Natural killer cell treated with Interleukin-12 subunit alpha and Interleukin-12 subunit beta and Interleukin-15 and Interleukin-18, amount 100 ng/mL, for 72 hours (primary cell): ENCODE data around the gene MRPL55. TPM values are rescaled to one million over a fixed set of nuclear protein-coding genes. Genes with fewer than 3 reads are reported as not detected.

Source experiments
- ATAC-seq, 2 donors: fragments of 150-1000 bp; cut with Tn5 transposase in 1 of 2; sonication (Bioruptor Pico), chemical (Tn5 transposase) in 1 of 2; 2 replicates each; pipeline ENCODE4 v1.10.0; 2021
- DNase-seq: peaks from one replicate; pipeline ENCODE4 v3.0.0; 2022; ENCODE audit warnings: low spot score
- H3K27ac Mint-ChIP-seq, 2 donors: 1 replicate in 1 of 2; 2 replicates in 1 of 2; pipeline ENCODE4 v1.8.0; 2022; ENCODE audit warnings: mixed read lengths in 2 of 2, mild to moderate bottlenecking in 1 of 2, moderate library complexity in 1 of 2
- H3K27me3 Mint-ChIP-seq, 2 donors: 1 replicate in 1 of 2; 2 replicates in 1 of 2; pipeline ENCODE4 v1.8.0; 2022; ENCODE audit warnings: mixed read lengths in 2 of 2
- H3K36me3 Mint-ChIP-seq: one replicate; pipeline ENCODE4 v1.8.0; 2022; ENCODE audit warnings: mixed read lengths
- H3K4me1 Mint-ChIP-seq, 2 donors: 1 replicate in 1 of 2; 2 replicates in 1 of 2; pipeline ENCODE4 v1.8.0; 2022; ENCODE audit warnings: low read depth in 2 of 2, mixed read lengths in 2 of 2, mild to moderate bottlenecking in 1 of 2
- H3K4me3 Mint-ChIP-seq: one replicate; pipeline ENCODE4 v1.8.0; 2022; ENCODE audit warnings: mixed read lengths
- H3K9me3 Mint-ChIP-seq: 2 replicates; pipeline ENCODE4 v1.8.0; 2022; ENCODE audit warnings: mixed read lengths
- total RNA-seq, 2 donors: library from RNA; stranded (reverse); gene quantifications; one replicate each; pipeline ENCODE4 v1.2.3, GENCODE V29; 2022

Gene MRPL55
- total RNA-seq, 2 donors from 2014 or later: 42.5 to 68.8 TPM

DNA sequence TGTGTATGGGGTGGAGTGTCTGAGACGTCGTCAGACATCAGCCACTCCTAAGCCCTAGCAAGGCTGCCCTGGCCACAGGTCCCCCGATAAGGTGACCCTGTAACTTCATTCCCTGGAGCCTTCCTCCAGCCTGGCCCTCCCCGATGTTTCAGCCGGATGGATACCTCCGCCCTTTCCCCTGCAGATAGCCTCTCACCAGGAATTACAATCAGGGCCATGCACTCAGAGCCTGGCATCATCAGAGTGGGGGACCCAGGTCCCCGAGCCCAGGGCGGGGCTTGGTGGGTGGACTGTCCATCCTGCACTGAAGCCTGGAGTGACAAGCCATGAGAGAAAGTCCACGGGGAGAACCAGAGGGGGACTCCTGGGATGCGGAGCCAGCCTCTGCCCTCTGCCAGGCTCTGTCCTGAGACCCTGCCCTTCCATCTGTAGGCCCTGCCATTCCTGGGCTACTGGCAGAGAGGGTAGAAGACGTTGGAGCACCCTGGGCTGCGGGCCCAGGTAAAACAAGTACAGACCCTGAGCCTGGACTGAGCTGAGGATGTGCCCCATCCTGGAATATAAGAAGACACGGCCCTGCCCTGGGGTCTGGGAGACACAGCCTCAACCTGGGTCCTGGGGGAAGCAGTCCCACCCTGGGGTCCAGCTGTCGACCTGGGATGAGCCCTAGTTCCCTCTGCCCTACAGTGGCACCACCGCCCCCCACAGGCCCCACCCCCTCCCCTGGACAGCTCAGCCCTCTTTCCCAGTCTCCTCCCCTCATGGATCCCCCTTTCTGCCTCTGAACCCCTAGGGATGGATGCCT lies 43.4 kb downstream of the MRPL55 start:
- Mint-ChIP-seq H3K27me3 (peaks cover 17 to 19% of the 10 kb centered on the region in 2 donors), H3K4me1 (peaks cover 5% of the 10 kb centered on the region in 2 donors), H3K36me3 (no peaks in the 10 kb centered on the region), H3K27ac (no peak overlapping the region), H3K4me3 (no peak overlapping the region), H3K9me3 (no peaks in the 10 kb centered on the region)
- DNase-seq (no peak), ATAC-seq (no peak)

DNA sequence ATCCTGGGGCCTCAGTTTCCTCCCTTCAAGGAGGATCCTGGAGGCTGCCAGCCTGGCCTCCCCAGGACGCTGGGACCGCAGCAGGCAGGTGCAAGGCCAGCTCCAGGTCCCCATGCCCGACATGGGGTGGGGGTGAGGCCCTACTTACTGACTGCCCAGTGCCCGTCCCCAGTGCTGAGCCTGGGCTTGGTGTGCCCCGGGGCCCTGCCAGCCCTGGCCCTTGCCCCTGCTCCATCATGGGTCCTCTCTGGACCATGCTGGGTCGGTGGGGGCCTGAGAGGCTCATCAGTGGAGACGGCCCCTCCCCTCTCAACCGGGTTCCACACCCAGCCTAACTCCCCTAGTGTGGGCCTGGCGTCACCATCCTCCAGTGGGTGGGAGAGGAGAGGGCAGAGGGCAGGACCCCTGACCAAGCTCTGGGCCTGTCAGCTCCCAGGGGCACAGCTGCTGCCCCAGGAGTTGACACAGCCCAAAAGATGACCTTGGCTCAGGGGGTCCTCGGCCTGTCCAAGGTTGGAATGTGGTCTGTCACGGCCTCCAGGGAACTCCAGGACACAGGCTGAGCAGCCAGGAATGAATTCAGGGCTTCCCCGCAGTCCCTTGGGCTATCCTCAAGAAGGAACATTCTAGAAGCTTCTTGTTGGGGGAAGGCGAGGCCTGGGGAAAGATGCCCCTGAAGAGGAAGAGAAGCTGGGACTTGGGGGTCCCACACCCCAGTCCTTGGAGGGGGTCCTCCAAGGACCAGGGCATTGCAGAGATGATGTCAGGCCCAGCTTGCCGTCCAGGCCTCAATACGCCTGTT lies 44.2 kb downstream of the MRPL55 start:
- DNase-seq (no peak), ATAC-seq (no peak)
- Mint-ChIP-seq H3K36me3 (no peaks in the 10 kb centered on the region), H3K9me3 (no peaks in the 10 kb centered on the region), H3K27ac (no peak overlapping the region), H3K4me1 (peaks cover 5 to 8% of the 10 kb centered on the region in 2 donors), H3K27me3 (peaks cover 17 to 19% of the 10 kb centered on the region in 2 donors), H3K4me3 (no peak overlapping the region)

DNA sequence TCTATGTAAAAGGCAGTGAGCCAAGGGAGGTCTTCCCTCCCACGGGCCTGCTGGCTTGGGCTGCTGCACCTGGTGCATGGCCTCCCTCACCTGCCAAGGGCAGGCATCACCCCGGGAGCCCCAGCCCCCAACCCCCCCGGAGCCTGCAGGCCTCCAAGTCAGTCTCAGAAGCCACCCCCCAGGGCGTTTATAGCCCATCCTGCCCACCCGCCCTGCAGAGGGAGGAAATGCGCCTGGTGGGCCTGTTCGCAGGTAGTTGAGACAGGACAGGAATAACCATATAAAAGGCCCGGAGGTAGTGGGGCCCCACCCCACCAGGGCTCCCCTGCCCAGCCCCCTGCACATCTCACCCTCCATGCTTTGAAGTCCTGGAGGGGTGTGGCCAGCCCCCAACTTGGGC lies 44.8 kb downstream of the MRPL55 start:
- no peaks in the 10 kb centered on the region for H3K36me3 Mint-ChIP-seq
- no peaks in the 10 kb centered on the region for H3K9me3 Mint-ChIP-seq
- H3K4me3 Mint-ChIP-seq: no peak overlapping the region
- ATAC-seq (no peak), DNase-seq (no peak)
- H3K27me3 Mint-ChIP-seq: peaks cover 17 to 19% of the 10 kb centered on the region in 2 donors
- peaks cover 5 to 8% of the 10 kb centered on the region in 2 donors for H3K4me1 Mint-ChIP-seq
- no peak overlapping the region for H3K27ac Mint-ChIP-seq

DNA sequence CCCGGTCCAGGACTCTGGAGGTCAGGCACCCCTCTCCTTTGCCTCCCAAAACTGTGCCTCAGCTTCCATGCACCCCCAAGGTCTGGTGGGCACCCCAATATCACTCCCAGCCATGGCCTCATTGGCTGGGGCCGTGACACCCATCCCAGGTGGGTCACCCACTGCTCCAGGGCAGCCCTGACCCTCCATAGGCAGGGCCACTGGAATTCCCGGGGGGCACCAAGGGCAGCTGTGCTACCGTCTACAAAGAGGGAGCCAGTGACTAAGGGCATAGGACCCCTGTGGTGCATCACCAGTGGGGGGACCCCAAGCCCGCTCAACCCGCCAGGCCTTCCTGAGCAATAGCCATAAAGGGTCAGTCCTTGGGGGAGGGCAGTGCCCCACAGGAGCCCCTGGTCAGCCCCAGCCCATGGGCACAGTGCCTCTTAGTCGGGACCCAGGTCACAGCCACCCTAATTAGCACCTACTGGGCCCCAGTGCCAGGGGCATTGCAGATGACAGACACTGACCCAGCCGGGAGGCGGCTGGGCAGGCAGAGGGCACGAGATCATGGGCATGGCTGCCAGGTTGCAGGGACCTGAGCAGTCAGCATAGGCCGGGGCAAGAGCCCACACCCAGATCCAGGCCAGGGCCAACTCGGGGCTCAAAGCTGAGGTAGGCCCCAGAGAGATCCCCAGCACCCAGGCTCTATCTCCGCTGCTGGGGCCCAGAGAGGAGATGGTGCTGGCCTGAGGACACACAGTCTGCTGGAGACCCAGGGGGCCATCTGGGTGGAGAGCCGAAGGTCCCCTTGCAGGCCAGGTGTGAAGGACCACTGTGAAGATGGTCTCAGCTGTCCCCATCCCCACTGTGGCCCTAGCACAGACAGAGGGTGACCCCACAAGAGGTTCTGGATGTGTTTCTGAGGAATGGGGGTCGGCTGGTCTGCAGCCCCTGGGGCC lies 45.6 kb downstream of the MRPL55 start:
- Mint-ChIP-seq H3K36me3 (no peaks in the 10 kb centered on the region), H3K9me3 (no peaks in the 10 kb centered on the region), H3K4me1 (peaks cover 5 to 8% of the 10 kb centered on the region in 2 donors), H3K27ac (no peak overlapping the region), H3K4me3 (no peak overlapping the region), H3K27me3 (peaks cover 17 to 20% of the 10 kb centered on the region in 2 donors)
- DNase-seq (no peak), ATAC-seq (no peak)

DNA sequence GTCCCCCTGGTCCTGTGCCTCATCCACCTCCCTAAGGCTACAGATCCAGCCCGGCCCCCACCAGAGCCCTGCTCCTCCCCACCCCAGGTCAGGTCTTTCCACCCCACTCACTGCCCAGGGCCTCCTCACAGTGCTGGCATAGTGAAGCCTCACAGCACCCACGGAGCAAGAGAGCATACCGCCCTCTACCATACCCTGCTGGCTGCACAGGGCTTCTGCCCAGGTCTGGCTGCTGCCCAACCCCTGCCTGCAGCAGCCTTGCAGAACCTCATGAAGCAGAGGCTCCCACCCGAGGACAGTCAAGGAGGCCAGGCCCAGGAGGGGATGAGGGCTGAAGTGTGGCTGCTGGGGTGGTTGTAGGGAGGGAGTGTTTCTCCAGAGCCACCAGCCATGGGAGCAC lies 46.3 kb downstream of the MRPL55 start:
- no peak overlapping the region for H3K27ac Mint-ChIP-seq
- peaks cover 5 to 8% of the 10 kb centered on the region in 2 donors for H3K4me1 Mint-ChIP-seq
- H3K9me3 Mint-ChIP-seq: no peaks in the 10 kb centered on the region
- peaks cover 17 to 25% of the 10 kb centered on the region in 2 donors for H3K27me3 Mint-ChIP-seq
- H3K36me3 Mint-ChIP-seq: no peaks in the 10 kb centered on the region
- no peak for ATAC-seq
- no peak for DNase-seq
- H3K4me3 Mint-ChIP-seq: no peak overlapping the region

DNA sequence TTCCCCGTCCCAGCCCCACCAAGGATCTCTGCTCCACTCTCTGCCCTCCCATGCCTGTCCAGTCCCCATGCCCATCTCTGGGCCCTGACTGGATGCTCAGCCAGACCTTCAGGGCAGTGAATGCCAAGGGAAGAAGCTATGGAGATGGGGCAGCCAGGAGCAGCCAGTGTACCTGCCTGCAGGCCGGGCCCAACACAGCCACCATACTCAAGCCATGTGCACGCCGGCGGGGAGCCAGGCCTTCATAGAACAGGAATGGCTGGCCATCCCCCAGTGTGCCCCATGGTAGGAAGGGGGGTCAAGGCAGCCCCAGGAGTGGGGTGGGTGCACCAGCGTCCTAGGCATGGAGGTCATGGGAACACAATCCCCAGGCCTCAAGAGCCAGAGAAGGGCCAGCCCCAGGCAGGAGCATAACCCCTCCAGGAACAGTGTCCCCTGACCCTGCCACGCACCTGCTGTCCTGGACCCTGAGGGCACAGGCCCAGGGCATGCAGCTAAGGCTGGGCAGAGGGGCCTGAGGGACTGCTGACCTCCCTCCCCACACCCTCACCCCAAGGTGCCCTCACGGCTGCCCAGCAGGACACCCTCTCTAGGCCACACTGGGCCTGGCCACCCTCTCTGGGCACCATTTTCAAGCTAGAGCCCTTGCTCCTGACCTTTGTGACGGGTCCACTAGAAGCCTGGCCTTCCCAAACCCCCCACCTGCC lies 46.9 kb downstream of the MRPL55 start:
- no peak for DNase-seq
- Mint-ChIP-seq H3K4me3 (no peak overlapping the region), H3K27me3 (peaks cover 21 to 24% of the 10 kb centered on the region in 2 donors), H3K4me1 (peaks cover 5 to 8% of the 10 kb centered on the region in 2 donors), H3K27ac (no peak overlapping the region), H3K36me3 (no peaks in the 10 kb centered on the region), H3K9me3 (no peaks in the 10 kb centered on the region)
- ATAC-seq: no peak

DNA sequence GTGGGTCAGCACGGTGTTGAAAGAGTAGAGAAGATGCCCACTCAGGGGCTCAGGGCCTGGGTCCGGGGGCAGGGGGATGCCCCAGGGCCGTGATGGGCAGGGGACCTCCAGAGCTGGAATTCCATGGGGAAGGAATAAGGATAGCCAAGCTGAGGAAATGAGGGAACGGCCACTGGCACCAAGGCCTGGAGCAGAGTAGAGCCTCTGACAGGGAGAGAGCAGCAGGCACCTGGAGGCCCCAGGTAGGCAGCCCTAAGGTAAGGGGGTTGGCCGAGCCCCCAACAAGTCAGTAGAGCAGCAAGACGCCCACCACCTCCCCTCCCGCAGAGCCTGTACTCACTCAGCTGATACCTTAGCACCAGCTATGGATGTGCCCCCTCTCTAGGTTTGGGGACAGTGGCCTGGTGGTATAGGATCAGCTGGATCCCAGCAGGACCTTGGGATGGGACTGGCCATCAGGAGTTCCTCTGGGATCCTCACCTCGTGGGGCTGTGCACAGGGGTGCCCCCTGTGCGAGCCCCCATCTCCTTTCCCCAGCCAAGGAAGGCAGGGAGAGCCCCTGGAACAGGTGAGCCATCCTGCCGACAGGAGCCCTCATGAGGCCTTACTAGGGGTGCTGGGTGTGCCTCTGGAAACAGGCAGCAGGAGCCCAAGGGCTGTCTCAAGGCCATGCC lies 47.6 kb downstream of the MRPL55 start:
- H3K27me3 Mint-ChIP-seq: peaks cover 23 to 24% of the 10 kb centered on the region in 2 donors
- ATAC-seq: no peak
- H3K4me1 Mint-ChIP-seq: peaks cover 5 to 8% of the 10 kb centered on the region in 2 donors
- no peaks in the 10 kb centered on the region for H3K36me3 Mint-ChIP-seq
- H3K27ac Mint-ChIP-seq: no peak overlapping the region
- H3K4me3 Mint-ChIP-seq: peak overlapping the region; percentile 33
- no peaks in the 10 kb centered on the region for H3K9me3 Mint-ChIP-seq
- DNase-seq: no peak

DNA sequence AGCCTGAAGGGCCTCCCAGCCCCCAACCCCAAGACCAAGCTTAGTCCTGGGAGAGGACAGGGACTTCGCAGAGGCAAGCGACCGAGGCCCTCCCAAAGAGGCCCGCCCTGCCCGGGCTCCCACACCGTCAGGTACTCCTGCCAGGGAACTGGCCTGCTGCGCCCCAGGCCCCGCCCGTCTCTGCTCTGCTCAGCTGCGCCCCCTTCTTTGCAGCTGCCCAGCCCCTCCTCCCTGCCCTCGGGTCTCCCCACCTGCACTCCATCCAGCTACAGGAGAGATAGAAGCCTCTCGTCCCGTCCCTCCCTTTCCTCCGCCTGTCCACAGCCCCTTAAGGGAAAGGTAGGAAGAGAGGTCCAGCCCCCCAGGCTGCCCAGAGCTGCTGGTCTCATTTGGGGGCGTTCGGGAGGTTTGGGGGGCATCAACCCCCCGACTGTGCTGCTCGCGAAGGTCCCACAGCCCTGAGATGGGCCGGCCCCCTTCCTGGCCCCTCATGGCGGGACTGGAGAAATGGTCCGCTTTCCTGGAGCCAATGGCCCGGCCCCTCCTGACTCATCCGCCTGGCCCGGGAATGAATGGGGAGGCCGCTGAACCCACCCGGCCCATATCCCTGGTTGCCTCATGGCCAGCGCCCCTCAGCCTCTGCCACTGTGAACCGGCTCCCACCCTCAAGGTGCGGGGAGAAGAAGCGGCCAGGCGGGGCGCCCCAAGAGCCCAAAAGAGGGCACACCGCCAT lies 48.5 kb downstream of the MRPL55 start:
- no peaks in the 10 kb centered on the region for H3K9me3 Mint-ChIP-seq
- no peak for ATAC-seq
- no peak for DNase-seq
- peaks cover 5 to 8% of the 10 kb centered on the region in 2 donors for H3K4me1 Mint-ChIP-seq
- no peak overlapping the region for H3K27ac Mint-ChIP-seq
- no peaks in the 10 kb centered on the region for H3K36me3 Mint-ChIP-seq
- H3K4me3 Mint-ChIP-seq: peak overlapping the region; percentile 33
- peaks cover 27 to 29% of the 10 kb centered on the region in 2 donors for H3K27me3 Mint-ChIP-seq

DNA sequence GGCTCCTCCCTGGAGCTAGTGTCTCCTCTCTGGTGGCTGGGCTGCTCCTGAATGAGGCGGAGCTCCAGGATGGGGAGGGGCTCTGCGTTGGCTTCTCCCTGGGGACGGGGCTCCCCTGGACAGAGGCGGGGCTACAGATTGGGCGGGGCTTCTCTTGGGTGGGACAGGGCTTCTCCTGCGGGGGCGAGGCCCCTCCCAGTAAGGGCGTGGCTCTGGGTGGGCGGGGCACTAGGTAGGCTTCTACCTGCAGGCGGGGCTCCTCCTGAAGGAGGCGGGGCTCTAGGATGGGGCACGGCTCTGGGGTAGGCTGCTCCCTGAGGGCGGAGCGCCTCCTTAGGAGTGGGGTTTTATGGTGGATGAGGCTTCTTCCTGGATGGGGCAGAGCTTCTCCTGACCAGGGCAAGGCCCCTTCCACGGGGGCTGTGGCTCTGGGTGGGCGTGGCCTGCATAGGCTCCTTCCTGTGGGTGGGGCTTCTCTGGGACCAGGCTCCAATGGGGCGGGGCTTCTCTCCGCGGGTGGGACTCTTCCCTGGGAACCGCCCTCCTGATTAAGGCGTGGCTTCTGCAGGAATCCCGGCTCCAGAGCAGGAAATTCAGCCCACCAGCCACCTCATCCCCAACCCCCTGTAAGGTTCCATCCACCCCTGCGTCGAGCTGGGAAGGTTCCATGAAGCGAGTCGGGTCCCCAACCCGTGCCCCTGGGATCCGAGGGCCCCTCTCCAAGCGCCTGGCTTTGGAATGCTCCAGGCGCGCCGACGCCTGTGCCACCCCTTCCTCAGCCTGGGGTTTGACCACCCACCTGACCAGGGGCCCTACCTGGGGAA lies 49.3 kb downstream of the MRPL55 start:
- Mint-ChIP-seq H3K27ac (no peak overlapping the region), H3K9me3 (no peaks in the 10 kb centered on the region), H3K36me3 (no peaks in the 10 kb centered on the region), H3K27me3 (peaks cover 30 to 34% of the 10 kb centered on the region in 2 donors), H3K4me3 (peak overlapping the region; percentile 35), H3K4me1 (peaks cover 5 to 8% of the 10 kb centered on the region in 2 donors)
- peak; percentile 75 to 90 for ATAC-seq
- DNase-seq: peak; percentile 75

DNA sequence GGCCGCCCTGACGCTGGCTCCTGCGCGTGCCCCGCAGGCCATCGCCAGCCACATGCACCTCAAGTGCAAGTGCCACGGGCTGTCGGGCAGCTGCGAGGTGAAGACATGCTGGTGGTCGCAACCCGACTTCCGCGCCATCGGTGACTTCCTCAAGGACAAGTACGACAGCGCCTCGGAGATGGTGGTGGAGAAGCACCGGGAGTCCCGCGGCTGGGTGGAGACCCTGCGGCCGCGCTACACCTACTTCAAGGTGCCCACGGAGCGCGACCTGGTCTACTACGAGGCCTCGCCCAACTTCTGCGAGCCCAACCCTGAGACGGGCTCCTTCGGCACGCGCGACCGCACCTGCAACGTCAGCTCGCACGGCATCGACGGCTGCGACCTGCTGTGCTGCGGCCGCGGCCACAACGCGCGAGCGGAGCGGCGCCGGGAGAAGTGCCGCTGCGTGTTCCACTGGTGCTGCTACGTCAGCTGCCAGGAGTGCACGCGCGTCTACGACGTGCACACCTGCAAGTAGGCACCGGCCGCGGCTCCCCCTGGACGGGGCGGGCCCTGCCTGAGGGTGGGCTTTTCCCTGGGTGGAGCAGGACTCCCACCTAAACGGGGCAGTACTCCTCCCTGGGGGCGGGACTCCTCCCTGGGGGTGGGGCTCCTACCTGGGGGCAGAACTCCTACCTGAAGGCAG lies 50.0 kb downstream of the MRPL55 start:
- H3K27me3 Mint-ChIP-seq: peaks cover 30 to 34% of the 10 kb centered on the region in 2 donors

More for the DNA sequence above, 50.0 kb downstream of the MRPL55 start:
- Mint-ChIP-seq H3K27ac (no peak overlapping the region), H3K4me3 (no peak overlapping the region), H3K4me1 (peaks cover 5 to 8% of the 10 kb centered on the region in 2 donors), H3K36me3 (no peaks in the 10 kb centered on the region), H3K9me3 (no peaks in the 10 kb centered on the region)
- ATAC-seq: peak in 1 of 2 donors; percentile 43
- peak; percentile 65 for DNase-seq
